Naive thymus-derived CD4-positive, alpha-beta T cell (primary cell): ENCODE data around the gene CCBE1. TPM values are rescaled to one million over a fixed set of nuclear protein-coding genes. Genes with fewer than 3 reads are reported as not detected.
"Not testable (repeated sequence)": the region's sequence is repeated elsewhere in the genome, so short reads cannot be mapped to it uniquely, and the experiment has no call there.

Experiments used
- ATAC-seq: fragments of 150-1000 bp; cut with Tn5 transposase; 2 replicates; pipeline ENCODE4 v1.10.0; 2021; ENCODE audit warnings: mild to moderate bottlenecking, moderate library complexity
- CTCF ChIA-PET: fragments of 350-600 bp; sonication (Branson Sonifier 250); formaldehyde crosslinking; loops from one replicate; lab custom pipeline; 2021; ENCODE audit warnings: antibody characterized with exemption; lab: Charles Lee
- POLR2A ChIA-PET: fragments of 350-600 bp; sonication (Branson Sonifier 250); formaldehyde crosslinking; loops from one replicate; lab custom pipeline; 2021; ENCODE audit warnings: antibody characterized with exemption, inconsistent platforms; lab: Charles Lee
- DNase-seq, 9 donors: peaks; one replicate each; pipeline versions ENCODE4 v3.0.0 to v3.0.0-alpha.2; 2020 to 2022; ENCODE audit warnings: mixed read lengths in 1 of 9
- H3K27ac ChIP-seq: one replicate; pipeline ENCODE4 v1.7.0; 2013; ENCODE audit warnings: mild to moderate bottlenecking, low read depth, low read length, moderate library complexity
- H3K27me3 ChIP-seq, 2 donors: one replicate each; pipeline ENCODE4 v1.7.0; 2013; ENCODE audit warnings: low read length in 2 of 2, mild to moderate bottlenecking in 2 of 2, moderate library complexity in 2 of 2; ENCODE audit not compliant: control insufficient read depth in 2 of 2, insufficient read depth in 2 of 2
- H3K36me3 ChIP-seq, 3 experiments: 1 replicate in 2 of 3; 2 replicates in 1 of 3; pipeline ENCODE4 v1.7.0; 2013; ENCODE audit warnings: low read length in 3 of 3, mild to moderate bottlenecking in 3 of 3, moderate library complexity in 1 of 3; ENCODE audit not compliant: insufficient read depth in 3 of 3, control insufficient read depth in 2 of 3
- H3K4me1 ChIP-seq, 2 donors: one replicate each; pipeline ENCODE4 v1.7.0; 2013; ENCODE audit warnings: low read length in 2 of 2, mild to moderate bottlenecking in 2 of 2, moderate library complexity in 1 of 2; ENCODE audit not compliant: control insufficient read depth in 2 of 2, insufficient read depth in 2 of 2
- H3K4me3 ChIP-seq: 2 replicates; pipeline ENCODE4 v1.7.0; 2013; ENCODE audit warnings: mild to moderate bottlenecking, low read length
- H3K9me3 ChIP-seq, 3 experiments: 1 replicate in 2 of 3; 2 replicates in 1 of 3; pipeline ENCODE4 v1.7.0; 2013; ENCODE audit warnings: low read length in 3 of 3; ENCODE audit not compliant: control insufficient read depth in 2 of 3
- H3K27ac Mint-ChIP-seq, 9 donors: one replicate each; pipeline ENCODE4 v1.8.0; 2020 to 2022; ENCODE audit warnings: mixed read lengths in 9 of 9, mild to moderate bottlenecking in 8 of 9, moderate library complexity in 5 of 9, inconsistent platforms in 2 of 9
- H3K27me3 Mint-ChIP-seq, 5 donors: one replicate each; pipeline ENCODE4 v1.8.0; 2021 to 2022; ENCODE audit warnings: mixed read lengths in 5 of 5, mild to moderate bottlenecking in 1 of 5
- H3K36me3 Mint-ChIP-seq, 5 donors: one replicate each; pipeline ENCODE4 v1.8.0; 2020 to 2022; ENCODE audit warnings: mixed read lengths in 5 of 5, mild to moderate bottlenecking in 3 of 5, inconsistent platforms in 1 of 5
- H3K4me1 Mint-ChIP-seq, 7 donors: one replicate each; pipeline ENCODE4 v1.8.0; 2020 to 2022; ENCODE audit warnings: mixed read lengths in 7 of 7, mild to moderate bottlenecking in 3 of 7, inconsistent platforms in 1 of 7
- H3K4me3 Mint-ChIP-seq, 10 donors: one replicate each; pipeline ENCODE4 v1.8.0; 2020 to 2022; ENCODE audit warnings: mild to moderate bottlenecking in 10 of 10, mixed read lengths in 10 of 10, moderate library complexity in 6 of 10, inconsistent platforms in 2 of 10
- H3K9me3 Mint-ChIP-seq, 11 donors: one replicate each; pipeline ENCODE4 v1.8.0; 2020 to 2022; ENCODE audit warnings: mixed read lengths in 11 of 11, mild to moderate bottlenecking in 4 of 11, inconsistent platforms in 1 of 11, moderate library complexity in 1 of 11
- intact Hi-C, 2 donors: fragments of 100-400 bp; cut with micrococcal nuclease; formaldehyde crosslinking; loops; one replicate each; pipeline ENCODE4 v1.15.1; 2023
- polyA plus RNA-seq, 2 donors: library from polyadenylated mRNA; unstranded; fragments of 300-500 nt; fragmentation: Illumina TruSeq; gene quantifications; one replicate each; pipeline ENCODE4 v1.2.3, GENCODE V29; 2021
- total RNA-seq, 6 experiments: library from RNA in 5 of 6; stranded (reverse) in 5 of 6; gene quantifications; 1 replicate in 5 of 6; 2 replicates in 1 of 6; pipeline ENCODE4 v1.2.3 and lab custom pipeline; 2021 to 2026

The CCBE1 gene
- total and polyA plus RNA-seq, 7 experiments from 2014 or later, result not detected

DNA sequence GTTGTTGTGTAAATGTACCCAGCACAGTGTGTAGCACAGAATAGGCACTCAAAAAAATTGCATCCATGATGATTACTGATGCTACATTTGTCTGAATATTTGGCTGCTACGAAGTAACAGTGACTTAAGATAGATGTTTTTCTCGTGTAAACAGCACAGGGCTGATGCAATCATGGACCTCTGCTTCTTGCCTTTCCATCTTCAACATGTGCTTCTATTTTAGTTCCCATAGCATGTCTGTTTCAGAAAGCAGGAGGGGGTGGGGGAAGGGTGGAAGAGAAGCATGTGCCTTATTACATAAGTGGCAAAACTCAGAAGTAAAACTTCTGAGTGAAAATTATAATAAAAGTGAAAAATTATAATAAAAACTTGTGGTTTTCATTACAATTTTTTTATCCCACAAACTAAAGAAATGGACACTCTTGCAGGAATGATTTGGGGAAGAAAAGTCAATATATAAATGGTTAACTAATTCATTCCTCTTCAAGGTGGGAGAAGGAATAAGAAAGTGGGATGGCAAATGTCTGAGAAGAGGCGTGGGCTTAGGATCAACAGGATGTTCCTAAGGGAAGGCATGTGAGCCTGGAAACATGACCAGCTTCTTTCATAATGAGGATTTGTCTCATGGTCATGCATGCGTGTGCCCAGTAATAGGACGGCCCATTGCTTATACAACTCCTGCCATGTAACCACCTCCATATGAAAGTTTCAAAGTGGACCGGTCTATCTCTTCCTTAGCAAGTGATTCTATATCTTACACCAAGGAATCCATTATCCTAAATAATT lies 27.2 kb downstream of the CCBE1 start:
- no peaks in the 10 kb centered on the region for H3K36me3 Mint-ChIP-seq
- H3K4me3 Mint-ChIP-seq, result no peak overlapping the region
- Histone ChIP-seq H3K4me1 (no peaks in the 10 kb centered on the region), H3K36me3 (no peaks in the 10 kb centered on the region), H3K27ac (no peak overlapping the region), H3K4me3 (no peak overlapping the region), H3K27me3 (no peaks in the 10 kb centered on the region), H3K9me3 (no peaks in the 10 kb centered on the region)
- H3K9me3 Mint-ChIP-seq, result peaks cover 0 to 6% (median 0%) of the 10 kb centered on the region in 11 donors
- H3K4me1 Mint-ChIP-seq, result no peaks in the 10 kb centered on the region
- ATAC-seq (no peak), DNase-seq (no peak)
- H3K27me3 Mint-ChIP-seq, result peaks cover 0 to 23% (median 5%) of the 10 kb centered on the region in 5 donors
- intact Hi-C loops, result no loop called here
- POLR2A ChIA-PET, result no interaction called here
- CTCF ChIA-PET, result no interaction called here
- H3K27ac Mint-ChIP-seq, result no peak overlapping the region

DNA sequence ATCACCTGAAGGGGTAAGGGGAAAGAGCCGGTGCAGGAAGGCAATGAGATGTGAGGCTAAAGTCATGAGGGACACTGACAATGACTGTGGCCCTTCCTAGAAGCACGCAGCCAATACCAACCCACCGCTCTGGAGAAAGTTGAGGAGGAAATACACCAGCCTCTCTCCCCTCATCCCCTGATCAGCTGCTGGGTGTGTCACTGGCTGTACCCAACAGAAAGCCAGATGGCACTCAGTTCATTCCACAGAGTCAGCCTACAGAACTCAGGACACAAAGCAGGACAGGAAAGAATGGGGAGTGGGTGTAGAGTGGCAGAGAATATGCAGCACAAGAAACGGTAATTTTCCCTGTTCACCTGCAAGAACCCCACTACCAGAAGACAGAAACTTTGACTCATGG lies 29.7 kb downstream of the CCBE1 start:
- no peaks in the 10 kb centered on the region for H3K4me1 ChIP-seq
- H3K27ac Mint-ChIP-seq, result no peak overlapping the region
- H3K27ac ChIP-seq, result no peak overlapping the region
- no peak overlapping the region for H3K4me3 Mint-ChIP-seq
- peaks cover 0 to 23% (median 5%) of the 10 kb centered on the region in 5 donors for H3K27me3 Mint-ChIP-seq
- no peak overlapping the region for H3K4me3 ChIP-seq
- DNase-seq (no peak), ATAC-seq (no peak)
- ChIA-PET CTCF (no interaction called here), POLR2A (no interaction called here)
- H3K27me3 ChIP-seq, result no peaks in the 10 kb centered on the region
- no peaks in the 10 kb centered on the region for H3K36me3 Mint-ChIP-seq
- H3K36me3 ChIP-seq, result no peaks in the 10 kb centered on the region
- no peaks in the 10 kb centered on the region for H3K4me1 Mint-ChIP-seq
- peaks cover 0 to 5% (median 0%) of the 10 kb centered on the region in 11 donors for H3K9me3 Mint-ChIP-seq
- intact Hi-C loops, result no loop called here
- H3K9me3 ChIP-seq, result no peaks in the 10 kb centered on the region

DNA sequence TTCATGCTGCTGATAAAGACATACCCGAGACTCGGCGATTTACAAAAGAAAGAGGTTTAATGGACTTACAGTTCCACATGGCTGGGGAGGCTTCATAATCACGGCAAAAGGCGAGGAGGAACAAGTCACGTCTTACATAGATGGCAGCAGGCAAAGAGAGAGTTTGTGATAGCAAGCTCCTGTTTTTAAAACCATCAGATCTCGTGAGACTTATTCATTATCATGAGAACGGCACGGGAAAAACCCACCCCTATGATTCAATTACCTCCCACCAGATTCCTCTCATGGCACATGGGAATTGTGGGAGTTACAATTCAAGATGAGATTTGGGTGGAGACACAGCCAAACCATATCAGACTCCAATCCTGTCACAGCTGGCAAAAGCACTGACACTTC lies 31.2 kb downstream of the CCBE1 start:
- H3K27ac Mint-ChIP-seq, intact Hi-C loops, H3K4me3 Mint-ChIP-seq, H3K27me3 ChIP-seq, H3K4me3 ChIP-seq, H3K4me1 ChIP-seq, H3K27ac ChIP-seq, H3K36me3 ChIP-seq, H3K9me3 ChIP-seq, H3K4me1 Mint-ChIP-seq, DNase-seq, H3K9me3 Mint-ChIP-seq, ATAC-seq, CTCF ChIA-PET, H3K36me3 Mint-ChIP-seq, POLR2A ChIA-PET: not testable (repeated sequence)
- peaks cover 0 to 16% (median 4%) of the 10 kb centered on the region in 5 donors for H3K27me3 Mint-ChIP-seq

DNA sequence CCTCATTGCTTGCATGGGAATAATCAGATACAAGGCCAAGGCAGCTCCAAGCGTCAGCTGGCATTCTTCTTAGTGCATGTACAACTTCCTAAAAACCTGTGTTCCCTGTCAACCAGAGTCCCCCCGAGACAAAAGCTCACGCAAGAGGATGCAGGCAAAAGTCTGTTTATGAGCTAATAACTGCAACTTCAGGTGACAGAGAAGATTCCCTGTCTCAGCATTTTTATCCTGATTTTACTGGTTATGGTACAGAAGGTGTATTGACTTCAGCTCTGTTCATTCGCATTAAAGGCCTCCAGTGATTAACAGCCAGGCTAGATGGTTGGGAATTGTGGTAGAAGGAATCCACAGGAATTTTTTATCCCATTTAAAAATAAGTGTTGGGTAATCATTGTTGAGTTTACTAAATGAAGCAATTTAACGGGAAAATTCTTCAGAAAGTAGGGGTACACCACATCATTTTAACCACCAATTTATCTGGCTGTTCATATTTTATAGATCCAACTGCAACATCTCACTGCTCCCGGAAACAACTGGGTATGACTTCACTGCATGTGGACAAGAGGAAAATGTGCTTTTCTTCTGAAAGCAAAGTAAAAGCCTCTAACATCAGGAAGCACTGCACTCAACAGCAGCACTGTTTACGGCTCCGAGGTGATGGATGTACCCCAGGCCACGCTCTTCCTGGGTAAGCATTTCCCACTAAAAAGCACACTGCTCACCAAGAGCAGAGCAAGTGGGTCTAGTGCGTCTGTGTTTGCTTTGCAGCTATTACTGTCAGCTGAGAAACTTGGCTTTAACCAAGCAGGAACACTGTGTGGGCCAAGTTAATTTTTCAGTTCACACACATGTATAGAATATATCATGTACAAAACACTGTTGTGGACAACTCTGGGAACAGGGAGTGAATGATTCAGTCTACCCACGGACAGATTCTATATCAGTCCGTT lies 31.9 kb downstream of the CCBE1 start:
- Histone ChIP-seq H3K4me1 (no peaks in the 10 kb centered on the region), H3K27ac (no peak overlapping the region), H3K9me3 (no peaks in the 10 kb centered on the region), H3K4me3 (no peak overlapping the region), H3K27me3 (no peaks in the 10 kb centered on the region), H3K36me3 (no peaks in the 10 kb centered on the region)
- no peak for DNase-seq
- no peaks in the 10 kb centered on the region for H3K36me3 Mint-ChIP-seq
- ChIA-PET POLR2A (no interaction called here), CTCF (no interaction called here)
- intact Hi-C loops, result no loop called here
- no peaks in the 10 kb centered on the region for H3K4me1 Mint-ChIP-seq
- peaks cover 0 to 5% (median 0%) of the 10 kb centered on the region in 11 donors for H3K9me3 Mint-ChIP-seq
- peaks cover 0 to 13% (median 3%) of the 10 kb centered on the region in 5 donors for H3K27me3 Mint-ChIP-seq
- H3K27ac Mint-ChIP-seq, result no peak overlapping the region
- H3K4me3 Mint-ChIP-seq, result no peak overlapping the region
- ATAC-seq, result no peak

DNA sequence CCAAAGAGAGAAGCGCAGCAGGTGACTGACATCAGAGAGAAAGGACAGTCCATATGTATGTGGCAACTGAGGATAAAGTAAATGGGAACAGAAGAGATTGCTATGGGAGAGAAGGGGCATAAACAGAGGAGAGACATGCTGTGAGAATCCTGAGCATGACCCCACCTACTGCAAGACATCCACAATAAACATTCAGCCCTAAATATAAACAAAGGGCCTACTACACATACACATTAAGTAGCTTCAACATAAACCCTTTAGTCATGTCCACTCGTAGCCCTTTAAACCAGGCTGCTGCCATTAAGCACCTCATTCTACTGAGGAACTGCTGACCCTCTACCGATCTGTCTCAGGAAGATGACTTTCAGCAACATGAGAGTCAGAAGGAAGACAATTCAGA lies 32.9 kb downstream of the CCBE1 start:
- POLR2A ChIA-PET, result no interaction called here

DNA sequence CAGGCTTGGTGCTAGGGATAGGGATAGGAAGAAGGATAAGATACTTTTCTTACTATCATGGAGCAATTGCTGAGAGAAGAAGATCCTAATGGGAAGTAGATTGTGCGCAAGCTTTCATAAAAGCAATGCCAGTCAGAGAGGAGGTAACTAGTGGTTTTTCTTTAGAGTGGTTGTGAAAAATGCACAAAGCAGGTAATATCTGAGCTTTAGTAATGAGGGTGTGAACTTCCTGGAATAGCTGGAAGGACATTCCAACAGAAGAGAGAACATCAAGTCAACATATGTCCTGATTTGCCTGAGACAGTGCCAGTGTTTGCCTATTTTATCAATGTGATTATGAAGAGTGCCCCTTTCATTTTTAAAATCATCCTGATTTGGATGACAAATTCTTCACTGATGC lies 34.1 kb downstream of the CCBE1 start:
- Mint-ChIP-seq H3K4me1 (no peaks in the 10 kb centered on the region), H3K4me3 (no peak overlapping the region), H3K9me3 (peaks cover 0 to 5% (median 0%) of the 10 kb centered on the region in 11 donors), H3K36me3 (no peaks in the 10 kb centered on the region), H3K27me3 (peaks cover 0 to 10% (median 3%) of the 10 kb centered on the region in 5 donors), H3K27ac (no peak overlapping the region)
- ATAC-seq, result no peak
- Histone ChIP-seq H3K27me3 (no peaks in the 10 kb centered on the region), H3K4me3 (no peak overlapping the region), H3K27ac (no peak overlapping the region), H3K9me3 (no peaks in the 10 kb centered on the region), H3K36me3 (no peaks in the 10 kb centered on the region), H3K4me1 (no peaks in the 10 kb centered on the region)
- no peak for DNase-seq
- intact Hi-C loops, result no loop called here
- POLR2A ChIA-PET, result no interaction called here
- CTCF ChIA-PET, result no interaction called here

More for the DNA sequence above, 32.9 kb downstream of the CCBE1 start:
- Histone ChIP-seq H3K36me3 (no peaks in the 10 kb centered on the region), H3K4me3 (no peak overlapping the region), H3K9me3 (no peaks in the 10 kb centered on the region), H3K4me1 (no peaks in the 10 kb centered on the region), H3K27me3 (no peaks in the 10 kb centered on the region), H3K27ac (no peak overlapping the region)
- Mint-ChIP-seq H3K36me3 (no peaks in the 10 kb centered on the region), H3K4me1 (no peaks in the 10 kb centered on the region), H3K9me3 (peaks cover 0 to 5% (median 0%) of the 10 kb centered on the region in 11 donors), H3K4me3 (no peak overlapping the region), H3K27ac (no peak overlapping the region), H3K27me3 (peaks cover 0 to 15% (median 6%) of the 10 kb centered on the region in 5 donors)
- ATAC-seq (no peak), DNase-seq (no peak)
- CTCF ChIA-PET, result no interaction called here
- intact Hi-C loops, result no loop called here
